Ectodermal cell (in vitro differentiated cells): ENCODE measurements around the gene HNRNPM.

Source experiments
- H3K27ac ChIP-seq: 2 replicates; pipeline ENCODE4 v1.7.0; 2013; ENCODE audit warnings: mild to moderate bottlenecking, low read depth, low read length; ENCODE audit not compliant: insufficient read depth, poor library complexity, severe bottlenecking
- H3K27me3 ChIP-seq: 2 replicates; pipeline ENCODE4 v1.7.0; 2013; ENCODE audit warnings: mild to moderate bottlenecking, low read length; ENCODE audit not compliant: insufficient read depth, control insufficient read depth, poor library complexity, severe bottlenecking
- H3K36me3 ChIP-seq: one replicate; pipeline ENCODE4 v1.7.0; 2013; ENCODE audit warnings: low read length; ENCODE audit not compliant: control insufficient read depth, insufficient read depth
- H3K4me1 ChIP-seq: one replicate; pipeline ENCODE4 v1.7.0; 2013; ENCODE audit warnings: low read length; ENCODE audit not compliant: control insufficient read depth, insufficient read depth
- H3K4me3 ChIP-seq: 2 replicates; pipeline ENCODE4 v1.7.0; 2013; ENCODE audit warnings: low read depth, low read length, control low read depth; ENCODE audit not compliant: insufficient read depth
- H3K9me3 ChIP-seq: 2 replicates; pipeline ENCODE4 v1.7.0; 2013; ENCODE audit warnings: mild to moderate bottlenecking, low read length, moderate library complexity; ENCODE audit not compliant: control insufficient read depth
- whole genome bisulfite sequencing, 2 experiments: methylation state at CpG; one replicate each; pipeline ENCODE4 v1.1.7; 2013; ENCODE audit warnings: missing lambda C conversion rate in 2 of 2; 5-methylcytosine and 5-hydroxymethylcytosine counted together

The HNRNPM gene

DNA sequence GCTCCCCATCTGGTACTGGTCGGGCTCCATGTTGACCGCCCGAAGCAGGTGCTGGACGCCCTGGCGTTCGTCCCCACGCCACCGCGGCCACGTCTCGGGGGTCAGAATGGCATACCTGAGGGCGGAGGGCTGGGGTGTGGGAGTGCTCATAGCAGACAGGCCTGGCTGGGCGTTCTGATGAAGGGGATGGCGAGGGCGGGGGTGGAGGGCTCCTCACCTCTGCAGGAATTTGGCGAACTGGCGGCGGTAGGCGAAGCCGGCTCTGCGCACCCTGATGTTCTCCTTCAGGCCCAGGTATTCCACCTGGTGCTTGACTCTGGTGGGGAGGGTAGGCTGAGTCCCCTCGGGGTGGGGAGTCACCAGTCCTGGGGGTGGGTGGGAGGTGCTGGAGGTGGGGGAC lies 91.5 kb downstream of the HNRNPM start:
- H3K27me3 ChIP-seq: no peaks in the 10 kb centered on the region
- no peak overlapping the region for H3K27ac ChIP-seq
- H3K36me3 ChIP-seq: no peaks in the 10 kb centered on the region
- H3K4me3 ChIP-seq: no peak overlapping the region
- WGBS, 2 experiments: 93% methylated on average over 22 of the region's 22 CpGs
- no peaks in the 10 kb centered on the region for H3K9me3 ChIP-seq
- H3K4me1 ChIP-seq: no peaks in the 10 kb centered on the region

DNA sequence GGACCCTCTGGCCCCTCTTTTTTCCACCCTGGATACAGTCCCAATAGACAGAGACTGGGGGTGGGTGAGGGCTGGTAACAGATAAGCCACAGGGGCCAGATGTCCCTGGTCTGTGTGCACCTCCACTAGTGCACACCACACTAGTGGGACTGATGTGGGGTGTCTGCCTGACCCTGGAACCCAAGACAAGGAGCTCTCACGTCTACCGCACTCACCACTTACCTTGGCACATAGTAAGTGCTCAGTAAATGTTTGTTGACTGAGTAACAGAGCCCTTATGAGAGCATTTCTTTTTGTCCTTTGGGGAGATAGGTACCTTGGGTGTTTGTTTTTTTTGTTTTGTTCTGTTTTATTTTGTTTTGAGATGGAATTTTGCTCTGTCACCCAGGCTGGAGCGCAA lies 92.3 kb downstream of the HNRNPM start:
- Histone ChIP-seq H3K27me3 (no peaks in the 10 kb centered on the region), H3K27ac (no peak overlapping the region), H3K4me1 (no peaks in the 10 kb centered on the region), H3K36me3 (no peaks in the 10 kb centered on the region), H3K4me3 (no peak overlapping the region), H3K9me3 (no peaks in the 10 kb centered on the region)
- WGBS, 2 experiments: 93 to 98% methylated on average over 3 of the region's 3 CpGs
